A204.1 (cell line): ENCODE data around the gene BACE1.
"Not testable (repeated sequence)": the region's sequence is repeated elsewhere in the genome, so short reads cannot be mapped to it uniquely, and the experiment has no call there.

ENCODE experiments used
- FAIRE-seq: peaks from 2 replicates; lab custom pipeline; 2012; peaks lifted over from hg19 to GRCh38; lab: Jason Lieb, UNC

Gene BACE1

GRCh38 chr11:117273550-117274289 is 42.3 kb downstream of the BACE1 start:
- FAIRE-seq: no peak

- FAIRE-seq: not testable (repeated sequence)
Measured at GRCh38 chr11:117272175-117272574, 43.9 kb downstream of the BACE1 start.

GRCh38 chr11:117271208-117271607 is 44.8 kb downstream of the BACE1 start:
- FAIRE-seq: no peak

- FAIRE-seq: no peak
Measured at GRCh38 chr11:117269856-117270255, 46.2 kb downstream of the BACE1 start.

- no peak for FAIRE-seq
Measured at GRCh38 chr11:117265745-117266144, 50.3 kb downstream of the BACE1 start.

GRCh38 chr11:117264624-117265323 is 51.3 kb downstream of the BACE1 start:
- not testable (repeated sequence) for FAIRE-seq

GRCh38 chr11:117259417-117259816 is 56.6 kb downstream of the BACE1 start:
- FAIRE-seq: no peak

- FAIRE-seq: no peak
Measured at GRCh38 chr11:117258576-117258975, 57.5 kb downstream of the BACE1 start.

- FAIRE-seq: no peak
Measured at GRCh38 chr11:117256573-117256972, 59.5 kb downstream of the BACE1 start.

GRCh38 chr11:117255966-117256365 is 60.1 kb downstream of the BACE1 start:
- FAIRE-seq: no peak

GRCh38 chr11:117251506-117251905 is 64.5 kb downstream of the BACE1 start:
- no peak for FAIRE-seq

GRCh38 chr11:117249571-117249970 is 66.5 kb downstream of the BACE1 start:
- no peak for FAIRE-seq

- no peak for FAIRE-seq
Measured at GRCh38 chr11:117248341-117248740, 67.7 kb downstream of the BACE1 start.

- FAIRE-seq: no peak
Measured at GRCh38 chr11:117239295-117239694, 76.8 kb downstream of the BACE1 start.

GRCh38 chr11:117238221-117238620 is 77.8 kb downstream of the BACE1 start:
- no peak for FAIRE-seq
